LHCN-M2 (cell line): ENCODE results near the gene FANCL. TPM values are rescaled to one million over a fixed set of nuclear protein-coding genes. Genes with fewer than 3 reads are reported as not detected.
"Not testable (repeated sequence)": the region's sequence is repeated elsewhere in the genome, so short reads cannot be mapped to it uniquely, and the experiment has no call there.

Source experiments
- DNase-seq: peaks from one replicate; pipeline ENCODE4 v3.0.0-alpha.2; 2012; ENCODE audit warnings: low read depth
- total RNA-seq: library from RNA; depleted of rRNA; stranded (reverse); fragments of >200 nt; gene quantifications from 2 replicates; pipeline ENCODE4 v1.2.3, GENCODE V29; 2014

The FANCL gene
- total RNA-seq, 1 experiment from 2014 or later: 22.3 TPM

DNA sequence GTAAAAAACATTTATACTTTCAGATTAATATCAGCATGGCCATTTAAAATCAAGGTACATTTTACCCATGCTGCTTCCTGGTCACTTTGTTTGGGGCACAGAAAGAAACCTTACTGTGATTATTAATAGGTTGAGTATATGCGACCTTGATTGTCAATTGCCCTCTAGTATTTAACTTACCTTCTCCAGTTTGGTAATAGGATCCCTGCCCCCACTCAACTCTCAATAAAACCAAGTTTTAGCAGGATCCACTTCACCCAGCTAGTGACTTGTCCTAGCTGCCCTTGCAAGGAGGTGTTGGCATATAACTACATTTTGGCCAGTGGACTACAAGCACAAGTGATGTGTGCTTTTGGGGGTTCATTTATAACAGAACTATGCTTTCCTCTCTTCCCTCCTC is 34.3 kb downstream of the FANCL start:
- no peak for DNase-seq

DNA sequence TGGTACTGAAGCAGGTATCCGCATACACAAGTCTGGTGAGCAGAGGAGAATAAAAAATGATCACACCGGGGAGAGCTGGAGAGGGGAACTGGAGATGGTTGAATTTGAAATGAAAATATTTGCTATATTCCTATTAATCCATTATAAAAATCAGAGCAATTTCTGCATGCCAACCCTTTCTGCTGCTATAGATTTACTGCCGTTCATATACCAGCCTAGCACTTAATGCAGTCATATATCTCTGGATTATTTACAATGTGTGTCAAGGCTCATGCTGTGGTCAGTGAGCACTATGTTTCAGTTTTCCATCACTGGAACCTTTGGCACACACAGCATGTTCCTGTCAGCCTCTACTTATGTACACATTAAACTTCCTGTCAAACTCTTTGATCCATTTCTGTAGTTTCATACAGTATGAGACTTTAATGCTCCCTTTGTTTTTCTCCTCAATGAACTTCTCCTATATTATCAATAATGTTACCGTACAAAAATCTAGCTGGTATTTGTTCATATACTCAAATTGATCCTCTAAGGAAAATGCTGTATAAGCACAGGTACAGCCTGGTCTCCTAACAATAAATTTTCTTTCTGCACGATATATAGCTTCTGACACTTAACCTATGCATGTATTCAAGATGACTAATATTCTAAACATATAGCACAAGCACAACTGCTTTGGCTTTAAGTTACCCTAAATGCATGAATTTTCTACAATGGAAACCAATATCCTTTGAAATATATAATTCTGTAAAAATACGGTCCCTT is 36.7 kb downstream of the FANCL start:
- DNase-seq: no peak

DNA sequence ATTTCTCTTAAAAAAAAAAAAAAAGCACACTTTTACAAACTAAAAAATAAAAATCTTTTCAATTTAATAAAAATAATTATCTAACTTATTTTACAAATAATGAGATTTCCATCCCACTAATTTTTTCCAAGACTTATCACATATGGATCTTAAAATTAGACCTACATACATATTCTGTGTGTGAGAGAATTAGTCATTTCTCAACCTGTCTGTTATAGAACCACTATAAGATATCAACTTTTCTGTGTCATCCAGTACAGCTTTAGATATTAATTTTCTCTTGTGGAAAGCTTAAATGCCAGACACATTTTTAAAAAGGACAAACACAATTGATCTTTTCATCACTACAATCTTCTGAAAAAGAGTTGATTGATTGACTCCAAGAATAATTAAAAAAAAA is 38.1 kb downstream of the FANCL start:
- no peak for DNase-seq

DNA sequence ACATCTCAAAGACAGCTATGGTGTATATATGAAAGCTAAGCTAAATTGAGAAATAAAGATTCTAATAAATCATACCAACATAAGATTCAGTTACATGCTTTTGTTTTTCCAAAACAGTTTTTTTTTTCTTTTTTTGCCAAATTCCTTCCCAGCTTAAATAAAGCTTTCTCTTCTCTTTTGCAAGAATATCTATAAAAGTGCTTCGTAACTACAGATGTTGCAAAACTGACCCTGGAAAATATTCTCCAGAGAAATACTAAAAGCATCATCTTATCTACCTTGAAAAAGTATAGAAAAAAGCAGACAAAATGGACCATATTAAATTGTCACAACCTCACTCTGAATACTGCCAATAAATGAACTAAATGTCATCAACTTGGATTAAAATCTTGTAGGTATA is 38.7 kb downstream of the FANCL start:
- DNase-seq: no peak

- no peak for DNase-seq
Measured at GRCh38 chr2:58197894-58198293, 43.2 kb downstream of the FANCL start.

DNA sequence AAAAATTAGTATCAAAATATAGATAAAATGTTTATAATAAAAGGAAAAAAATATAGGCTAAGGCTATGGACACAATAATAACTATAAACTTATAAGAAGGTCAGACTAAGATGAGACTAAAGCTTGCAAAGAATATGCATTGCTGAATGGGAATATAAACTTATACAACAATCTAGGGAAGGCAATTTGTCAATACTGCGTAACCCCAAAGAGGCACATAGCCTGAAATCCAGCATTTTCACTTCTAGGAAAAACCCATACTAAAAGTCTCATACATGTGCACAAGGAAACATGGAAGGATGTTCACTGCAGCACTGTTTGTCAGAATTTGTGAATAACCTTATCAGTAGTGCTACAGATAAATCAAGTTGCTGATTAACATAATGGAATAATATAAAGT is 45.5 kb downstream of the FANCL start:
- no peak for DNase-seq

DNA sequence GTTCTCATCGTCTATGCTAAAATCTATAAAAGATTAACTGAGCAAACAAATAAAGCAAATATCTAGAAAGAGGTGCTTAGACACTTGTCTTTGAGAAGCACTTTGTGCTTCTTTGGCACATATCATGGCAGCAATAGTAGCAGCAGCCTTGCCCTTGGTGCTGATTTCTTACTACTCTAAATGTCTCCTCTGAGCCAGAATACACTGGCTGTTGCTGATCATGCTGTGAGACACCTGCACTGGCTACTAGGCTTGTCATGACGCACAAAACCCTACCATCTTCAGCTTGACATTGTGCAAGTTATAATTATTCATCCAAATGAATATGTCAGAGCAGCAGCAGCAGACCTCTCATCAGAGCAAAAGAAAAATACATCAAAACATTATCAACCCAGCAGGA is 46.7 kb downstream of the FANCL start:
- DNase-seq: peak; percentile 4

- not testable (repeated sequence) for DNase-seq
Measured at GRCh38 chr2:58187022-58187421, 54.1 kb downstream of the FANCL start.

DNA sequence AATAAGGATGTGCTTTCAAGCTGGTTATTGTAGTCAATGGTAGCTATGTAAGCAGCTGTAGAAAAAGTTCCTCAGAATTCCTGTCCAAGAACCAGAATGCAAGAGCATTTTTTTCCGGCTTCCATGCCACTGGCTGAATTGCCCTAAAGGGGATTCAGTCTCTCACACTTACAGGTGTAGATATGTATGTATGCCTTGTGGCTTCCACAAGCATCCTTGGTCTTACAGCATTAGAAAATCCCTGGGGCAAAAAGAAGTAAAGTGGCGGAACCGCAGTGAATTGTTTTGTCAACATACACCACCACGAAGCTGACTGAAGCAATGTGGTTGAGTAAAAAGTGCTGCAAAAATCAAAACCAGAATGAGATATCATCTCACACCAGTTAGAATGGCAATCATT is 54.6 kb downstream of the FANCL start:
- no peak for DNase-seq

GRCh38 chr2:58182527-58182926 is 58.6 kb downstream of the FANCL start:
- DNase-seq: no peak

DNA sequence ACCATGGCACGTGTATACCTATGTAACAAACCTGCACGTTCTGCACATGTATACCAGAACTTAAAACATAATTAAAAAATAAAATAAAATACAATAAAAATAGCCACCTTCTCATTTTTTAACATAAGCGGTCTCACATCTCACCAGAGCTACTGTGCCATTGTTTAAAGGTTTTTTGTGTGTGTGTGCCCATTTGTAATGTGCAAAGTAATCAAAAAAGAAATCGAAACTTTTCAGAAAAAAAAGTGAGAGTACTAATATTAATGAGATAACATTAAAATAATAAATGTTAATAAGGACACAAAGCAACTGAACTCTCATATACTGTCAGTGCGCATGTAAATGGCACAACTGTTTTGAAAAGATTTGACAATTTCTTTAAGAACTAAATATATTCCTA is 60.5 kb downstream of the FANCL start:
- no peak for DNase-seq

GRCh38 chr2:58180175-58180574 is 61.0 kb downstream of the FANCL start:
- DNase-seq: not testable (repeated sequence)

DNA sequence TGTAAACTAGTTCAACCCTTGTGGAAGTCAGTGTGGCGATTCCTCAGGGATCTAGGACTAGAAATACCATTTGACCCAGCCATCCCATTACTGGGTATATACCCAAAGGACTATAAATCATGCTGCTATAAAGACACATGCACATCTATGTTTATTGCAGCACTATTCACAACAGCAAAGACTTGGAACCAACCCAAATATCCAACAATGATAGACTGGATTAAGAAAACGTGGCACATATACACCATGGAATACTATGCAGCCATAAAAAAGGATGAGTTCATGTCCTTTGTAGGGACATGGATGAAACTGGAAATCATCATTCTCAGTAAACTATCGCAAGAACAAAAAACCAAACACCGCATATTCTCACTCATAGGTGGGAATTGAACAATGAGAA is 63.9 kb downstream of the FANCL start:
- DNase-seq: not testable (repeated sequence)

DNA sequence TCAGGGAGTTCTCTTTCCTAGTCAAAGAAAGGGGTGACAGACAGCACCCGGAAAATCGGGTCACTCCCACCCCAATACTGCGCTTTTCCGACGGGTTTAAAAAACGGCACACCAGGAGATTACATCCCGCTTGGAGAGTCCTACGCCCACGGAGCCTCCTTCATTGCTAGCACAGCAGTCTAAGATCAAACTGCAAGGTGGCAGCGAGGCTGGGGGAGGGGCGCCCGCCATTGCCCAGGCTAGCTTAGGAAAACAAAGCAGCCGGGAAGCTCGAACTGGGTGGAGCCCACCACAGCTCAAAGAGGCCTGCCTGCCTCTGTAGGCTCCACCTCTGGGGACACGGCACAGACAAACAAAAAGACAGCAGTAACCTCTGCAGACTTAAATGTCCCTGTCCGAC is 69.3 kb downstream of the FANCL start:
- DNase-seq: not testable (repeated sequence)

- DNase-seq: not testable (repeated sequence)
Measured at GRCh38 chr2:58170334-58170933, 70.7 kb downstream of the FANCL start.

- DNase-seq: not testable (repeated sequence)
Measured at GRCh38 chr2:58169845-58170244, 71.3 kb downstream of the FANCL start.

- DNase-seq: not testable (repeated sequence)
Measured at GRCh38 chr2:58168130-58168529, 73.0 kb downstream of the FANCL start.

- no peak for DNase-seq
Measured at GRCh38 chr2:58163913-58164312, 77.2 kb downstream of the FANCL start.

GRCh38 chr2:58158481-58158880 is 82.6 kb downstream of the FANCL start:
- no peak for DNase-seq

GRCh38 chr2:58157754-58158153 is 83.4 kb downstream of the FANCL start:
- DNase-seq: peak; percentile 17

DNA sequence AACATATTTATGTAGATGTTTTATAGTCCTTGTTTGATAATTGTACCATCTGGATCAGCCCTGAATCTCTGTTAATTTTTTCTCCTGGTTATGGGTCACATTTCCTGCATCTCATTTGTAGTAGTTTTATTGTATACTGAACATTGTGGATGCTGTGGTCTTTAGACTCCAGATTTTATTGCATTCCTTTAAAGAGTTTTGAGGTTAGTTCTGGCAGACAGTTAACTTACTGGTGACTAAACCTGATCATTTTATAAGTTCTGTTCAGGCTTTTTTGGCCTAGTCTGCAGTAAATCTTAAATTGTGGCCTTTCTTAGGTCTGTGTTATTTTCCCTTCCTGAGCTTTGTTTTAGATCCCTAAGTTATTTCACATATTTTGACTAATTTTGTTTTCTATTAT is 84.3 kb downstream of the FANCL start:
- DNase-seq: peak; percentile 47

- DNase-seq: no peak
Measured at GRCh38 chr2:58155160-58155778, 85.9 kb downstream of the FANCL start.

DNA sequence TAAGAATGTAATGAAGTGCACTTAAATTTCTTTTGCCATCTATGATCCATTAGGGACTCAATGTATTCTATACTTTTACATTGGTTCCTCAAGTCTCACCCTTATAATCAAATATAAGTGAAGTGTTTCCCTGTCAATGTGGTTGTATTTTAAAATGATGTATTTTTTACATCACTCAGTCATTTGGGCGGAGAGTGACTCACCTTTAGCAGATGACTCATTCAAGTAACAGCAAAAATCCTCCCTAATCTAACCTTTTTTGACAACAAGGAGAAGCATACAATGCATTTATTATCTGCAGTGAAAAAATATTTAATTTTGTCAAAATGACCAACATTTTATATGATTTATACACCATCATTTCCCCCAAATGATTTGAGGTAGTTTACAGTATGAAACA is 94.4 kb downstream of the FANCL start:
- DNase-seq: peak; percentile 39
